Measurements from ENCODE around the gene DHX58.
A peak's percentile ranks its signal among the peaks of the same experiment; 100 is the strongest.

Gene DHX58

GRCh38 chr17:42111265-42111636 is 1.3 kb downstream of the DHX58 start:
- no peak for DNase-seq (ENCODE audit: insufficient read length, low spot score)
- peak; percentile 4 for FAIRE-seq

- DNase-seq (ENCODE audit: insufficient read length, low spot score) (no peak), FAIRE-seq (peak; percentile 64)
Measured at GRCh38 chr17:42110301-42111264, 1.9 kb downstream of the DHX58 start.

GRCh38 chr17:42109086-42109485 is 3.4 kb downstream of the DHX58 start:
- FAIRE-seq (no peak), DNase-seq (ENCODE audit: insufficient read length, low spot score) (no peak)

- DNase-seq (ENCODE audit: insufficient read length, low spot score) (peak; percentile 94), FAIRE-seq (peak; percentile 91)
Measured at GRCh38 chr17:42107597-42108576, 4.6 kb downstream of the DHX58 start.

GRCh38 chr17:42107124-42107523 is 5.4 kb downstream of the DHX58 start:
- DNase-seq (ENCODE audit: insufficient read length, low spot score) = no peak
- FAIRE-seq = no peak

- DNase-seq (ENCODE audit: insufficient read length, low spot score) (no peak), FAIRE-seq (no peak)
Measured at GRCh38 chr17:42106009-42106408, 6.5 kb downstream of the DHX58 start.

GRCh38 chr17:42104264-42104663 is 8.2 kb downstream of the DHX58 start:
- FAIRE-seq = no peak
- DNase-seq (ENCODE audit: insufficient read length, low spot score) = no peak

- DNase-seq (ENCODE audit: insufficient read length, low spot score) = no peak
Measured at GRCh38 chr17:42103221-42103954, 9.1 kb downstream of the DHX58 start.

GRCh38 chr17:42101513-42102292 is 10.8 kb downstream of the DHX58 start:
- DNase-seq (ENCODE audit: insufficient read length, low spot score) (peak; percentile 80), FAIRE-seq (peak; percentile 85)

More at GRCh38 chr17:42103221-42103954, 9.1 kb downstream of the DHX58 start:
- no peak for FAIRE-seq

- FAIRE-seq (no peak), DNase-seq (ENCODE audit: insufficient read length, low spot score) (no peak)
Measured at GRCh38 chr17:42098730-42099399, 13.6 kb downstream of the DHX58 start.

- FAIRE-seq (no peak), DNase-seq (ENCODE audit: insufficient read length, low spot score) (no peak)
Measured at GRCh38 chr17:42097691-42098631, 14.6 kb downstream of the DHX58 start, which contains the start of gene ZNF385C. ZNF385C (minus strand) TSS chr17:42098473; CDS start chr17:42063056, 35,417 bp downstream.

GRCh38 chr17:42096360-42097111 is 16.0 kb downstream of the DHX58 start:
- no peak for DNase-seq (ENCODE audit: insufficient read length, low spot score)
- no peak for FAIRE-seq

- DNase-seq (ENCODE audit: insufficient read length, low spot score) = no peak
- FAIRE-seq = no peak
Measured at GRCh38 chr17:42094375-42095069, 18.0 kb downstream of the DHX58 start.

GRCh38 chr17:42092939-42093338 is 19.6 kb downstream of the DHX58 start:
- DNase-seq (ENCODE audit: insufficient read length, low spot score) (no peak), FAIRE-seq (no peak)

GRCh38 chr17:42090964-42091790 is 21.3 kb downstream of the DHX58 start:
- FAIRE-seq (peak; percentile 46), DNase-seq (ENCODE audit: insufficient read length, low spot score) (no peak)

- no peak for DNase-seq (ENCODE audit: insufficient read length, low spot score)
- no peak for FAIRE-seq
Measured at GRCh38 chr17:42088736-42089135, 23.8 kb downstream of the DHX58 start.
